Measurements from ENCODE around the gene ZC3H7A. TPM values are rescaled to one million over a fixed set of nuclear protein-coding genes. Genes with fewer than 3 reads are reported as not detected.

Gene ZC3H7A
- total and polyA plus RNA-seq, 5 donors from 2014 or later: 43.3 to 157 (median 48.4) TPM

DNA sequence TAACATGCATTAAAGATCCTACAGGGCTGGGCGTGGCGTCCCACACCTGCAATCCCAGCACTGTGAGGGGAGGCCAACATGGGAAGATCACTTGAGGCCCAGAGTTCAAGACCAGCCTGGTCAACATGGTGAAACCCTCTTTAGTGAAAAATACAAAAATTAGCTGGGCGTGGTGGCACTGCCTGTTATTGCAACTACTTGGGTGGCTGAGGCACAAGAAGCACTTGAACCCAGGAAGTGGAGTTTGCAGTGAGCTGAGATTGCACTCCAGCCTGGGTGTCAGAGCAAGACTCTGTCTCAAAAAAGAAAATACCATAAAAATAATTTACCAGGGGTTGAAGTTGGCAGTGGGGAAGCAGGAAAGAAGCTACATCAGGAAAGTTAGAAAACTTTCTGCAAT, 67.3 kb downstream of the ZC3H7A start:
- ATAC-seq (ENCODE audit: low read depth in 2 of 2) (no peak), DNase-seq (peak in 1 of 3 donors; percentile 68)
- Mint-ChIP-seq H3K27me3 (no peaks in the 10 kb centered on the region), H3K27ac (peak overlapping the region; percentile 73 to 86 (median 75)), H3K4me1 (peaks cover 53 to 78% (median 60%) of the 10 kb centered on the region in 4 donors), H3K9me3 (no peaks in the 10 kb centered on the region), H3K36me3 (peaks cover 59% of the 10 kb centered on the region), H3K4me3 (peak overlapping the region; percentile 43 to 84 (median 63))
- Histone ChIP-seq H3K36me3 (ENCODE audit: control insufficient read depth, insufficient read depth, low read length) (peaks cover 71% of the 10 kb centered on the region), H3K27me3 (ENCODE audit: control insufficient read depth, insufficient read depth, low read length) (no peaks in the 10 kb centered on the region), H3K4me3 (ENCODE audit: low read depth, low read length) (peak overlapping the region; percentile 37), H3K4me1 (ENCODE audit: control insufficient read depth, insufficient read depth, low read length, poor library complexity, severe bottlenecking) (peaks cover 52% of the 10 kb centered on the region), H3K27ac (ENCODE audit: insufficient read depth, low read length, poor library complexity, severe bottlenecking) (peak overlapping the region; percentile 58), H3K9me3 (ENCODE audit: control insufficient read depth in 2 of 2, low read length in 2 of 2) (no peaks in the 10 kb centered on the region)

DNA sequence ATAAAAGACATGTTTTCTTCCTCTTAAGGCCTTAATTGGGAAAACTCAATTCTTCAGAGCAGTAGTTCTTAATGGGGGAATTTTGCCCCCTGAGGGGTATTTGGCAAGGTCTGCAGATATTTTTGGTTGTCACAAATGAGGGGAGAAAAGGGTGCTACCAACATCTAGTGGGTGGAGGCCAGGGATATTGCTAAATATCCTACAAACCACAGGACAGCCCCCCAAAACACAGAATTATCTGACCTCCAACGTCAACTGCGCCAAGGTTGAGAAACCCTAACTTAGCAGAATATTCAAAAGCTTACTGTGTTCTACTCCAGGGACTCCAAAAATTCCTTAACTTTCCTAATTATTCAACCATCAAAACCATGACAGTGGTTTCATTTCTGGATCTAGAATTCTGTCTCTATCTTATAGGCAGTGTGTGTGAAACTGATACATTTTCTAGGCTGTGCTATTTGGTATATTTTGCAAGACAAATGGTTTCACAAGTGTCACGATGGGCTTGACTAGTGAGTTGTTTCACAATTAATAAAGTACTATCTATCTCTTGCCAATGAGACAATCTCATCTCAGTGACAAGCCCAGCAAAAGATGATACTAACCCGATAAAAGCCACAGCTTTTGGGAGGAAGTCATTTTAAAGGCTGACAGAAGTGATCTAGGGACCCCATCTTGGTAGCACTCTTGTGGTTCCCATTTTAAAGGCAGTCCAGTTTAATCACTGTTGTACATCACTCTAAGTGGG, 69.1 kb downstream of the ZC3H7A start:
- peak overlapping the region; percentile 58 for H3K27ac ChIP-seq (ENCODE audit: insufficient read depth, low read length, poor library complexity, severe bottlenecking)
- H3K27ac Mint-ChIP-seq: peak overlapping the region; percentile 79 to 87 (median 80)
- peaks cover 71% of the 10 kb centered on the region for H3K36me3 ChIP-seq (ENCODE audit: control insufficient read depth, insufficient read depth, low read length)
- no peaks in the 10 kb centered on the region for H3K9me3 Mint-ChIP-seq
- H3K27me3 Mint-ChIP-seq: no peaks in the 10 kb centered on the region
- H3K4me3 ChIP-seq (ENCODE audit: low read depth, low read length): peak overlapping the region; percentile 51
- ATAC-seq (ENCODE audit: low read depth in 2 of 2) (peak; percentile 34), DNase-seq (peak in 2 of 3 donors; percentile 17 to 68)
- peak overlapping the region; percentile 4 to 58 (median 48) for H3K4me3 Mint-ChIP-seq
- no peaks in the 10 kb centered on the region for H3K27me3 ChIP-seq (ENCODE audit: control insufficient read depth, insufficient read depth, low read length)
- peaks cover 39% of the 10 kb centered on the region for H3K4me1 ChIP-seq (ENCODE audit: control insufficient read depth, insufficient read depth, low read length, poor library complexity, severe bottlenecking)
- peaks cover 47 to 72% (median 60%) of the 10 kb centered on the region in 4 donors for H3K4me1 Mint-ChIP-seq
- H3K36me3 Mint-ChIP-seq: peaks cover 57% of the 10 kb centered on the region
- no peaks in the 10 kb centered on the region for H3K9me3 ChIP-seq (ENCODE audit: control insufficient read depth in 2 of 2, low read length in 2 of 2)

DNA sequence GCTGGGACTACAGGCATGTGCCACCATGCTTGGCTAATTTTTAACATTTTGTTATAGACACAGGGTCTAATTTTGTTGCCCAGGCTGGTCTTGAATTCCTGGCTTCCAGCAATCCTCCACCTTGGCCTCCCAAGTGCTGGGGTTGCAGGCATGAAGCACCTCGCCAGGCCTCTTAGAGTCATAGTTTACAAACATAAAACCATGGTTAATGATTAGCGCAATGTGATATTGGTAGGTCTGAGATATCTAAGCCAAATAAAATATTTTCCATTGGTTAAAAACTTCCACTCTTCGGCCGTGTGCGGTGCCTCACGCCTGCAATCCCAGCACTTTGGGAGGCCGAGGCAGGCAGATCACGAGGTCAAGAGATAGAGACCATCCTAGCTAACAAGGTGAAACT, 71.0 kb downstream of the ZC3H7A start:
- Mint-ChIP-seq H3K4me3 (no peak overlapping the region), H3K36me3 (peaks cover 54% of the 10 kb centered on the region), H3K27me3 (no peaks in the 10 kb centered on the region), H3K27ac (peak overlapping the region in 1 of 3 donors; percentile 49), H3K4me1 (peaks cover 44 to 63% (median 55%) of the 10 kb centered on the region in 4 donors), H3K9me3 (no peaks in the 10 kb centered on the region)
- Histone ChIP-seq H3K36me3 (ENCODE audit: control insufficient read depth, insufficient read depth, low read length) (peaks cover 69% of the 10 kb centered on the region), H3K4me1 (ENCODE audit: control insufficient read depth, insufficient read depth, low read length, poor library complexity, severe bottlenecking) (peaks cover 37% of the 10 kb centered on the region), H3K27me3 (ENCODE audit: control insufficient read depth, insufficient read depth, low read length) (no peaks in the 10 kb centered on the region), H3K4me3 (ENCODE audit: low read depth, low read length) (no peak overlapping the region), H3K27ac (ENCODE audit: insufficient read depth, low read length, poor library complexity, severe bottlenecking) (no peak overlapping the region), H3K9me3 (ENCODE audit: control insufficient read depth in 2 of 2, low read length in 2 of 2) (no peaks in the 10 kb centered on the region)
- DNase-seq (no peak), ATAC-seq (ENCODE audit: low read depth in 2 of 2) (no peak)

DNA sequence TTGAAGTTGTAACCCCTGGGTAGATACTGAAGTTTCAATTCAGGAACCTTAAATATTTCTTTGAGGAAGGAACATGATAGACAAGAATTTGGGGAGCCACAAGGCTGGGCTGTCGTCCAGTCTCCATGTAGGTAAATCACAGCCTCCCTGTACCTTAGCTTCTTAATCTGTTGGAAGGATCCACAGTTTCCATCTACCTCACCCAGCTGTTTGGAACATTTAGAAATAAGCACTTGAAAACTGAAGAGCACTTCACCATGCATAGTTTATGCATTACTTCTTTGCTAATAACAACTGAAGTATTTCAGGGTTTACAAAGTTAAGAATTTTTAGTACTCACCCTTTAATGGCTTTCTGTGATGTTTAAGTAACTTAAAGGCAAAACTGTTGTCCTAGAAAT, 71.6 kb downstream of the ZC3H7A start:
- no peaks in the 10 kb centered on the region for H3K27me3 ChIP-seq (ENCODE audit: control insufficient read depth, insufficient read depth, low read length)
- peaks cover 41 to 59% (median 51%) of the 10 kb centered on the region in 4 donors for H3K4me1 Mint-ChIP-seq
- H3K27me3 Mint-ChIP-seq: no peaks in the 10 kb centered on the region
- peaks cover 31% of the 10 kb centered on the region for H3K4me1 ChIP-seq (ENCODE audit: control insufficient read depth, insufficient read depth, low read length, poor library complexity, severe bottlenecking)
- ATAC-seq (ENCODE audit: low read depth in 2 of 2): no peak
- no peaks in the 10 kb centered on the region for H3K9me3 Mint-ChIP-seq
- H3K4me3 ChIP-seq (ENCODE audit: low read depth, low read length): no peak overlapping the region
- H3K27ac ChIP-seq (ENCODE audit: insufficient read depth, low read length, poor library complexity, severe bottlenecking): no peak overlapping the region
- peaks cover 51% of the 10 kb centered on the region for H3K36me3 Mint-ChIP-seq
- H3K27ac Mint-ChIP-seq: peak overlapping the region in 2 of 3 donors; percentile 26 to 40
- DNase-seq: no peak
- peaks cover 69% of the 10 kb centered on the region for H3K36me3 ChIP-seq (ENCODE audit: control insufficient read depth, insufficient read depth, low read length)
- no peaks in the 10 kb centered on the region for H3K9me3 ChIP-seq (ENCODE audit: control insufficient read depth in 2 of 2, low read length in 2 of 2)
- no peak overlapping the region for H3K4me3 Mint-ChIP-seq

DNA sequence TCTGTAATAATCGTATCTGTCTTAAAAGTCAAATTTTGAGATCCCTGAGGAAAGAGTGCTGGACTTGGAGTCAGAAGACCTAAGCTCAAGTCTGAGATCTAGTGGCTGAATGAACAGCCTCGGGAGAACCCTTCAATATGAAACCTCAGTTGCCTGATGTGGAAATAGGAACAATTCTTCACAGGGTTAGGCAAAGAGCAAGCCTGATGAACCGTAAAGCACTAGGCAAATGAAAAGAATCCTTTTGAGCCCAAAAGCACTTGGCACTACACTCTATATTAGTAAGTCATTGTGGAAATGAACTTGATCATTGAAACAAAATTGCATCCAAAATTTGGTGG, 74.6 kb downstream of the ZC3H7A start:
- ATAC-seq (ENCODE audit: low read depth in 2 of 2) (no peak), DNase-seq (no peak)
- H3K4me1 ChIP-seq (ENCODE audit: control insufficient read depth, insufficient read depth, low read length, poor library complexity, severe bottlenecking): peaks cover 2% of the 10 kb centered on the region
- no peaks in the 10 kb centered on the region for H3K27me3 ChIP-seq (ENCODE audit: control insufficient read depth, insufficient read depth, low read length)
- Mint-ChIP-seq H3K4me1 (peaks cover 34 to 48% (median 39%) of the 10 kb centered on the region in 4 donors), H3K36me3 (peaks cover 37% of the 10 kb centered on the region), H3K27me3 (no peaks in the 10 kb centered on the region), H3K4me3 (no peak overlapping the region), H3K27ac (peak overlapping the region; percentile 63 to 79 (median 70)), H3K9me3 (no peaks in the 10 kb centered on the region)
- peaks cover 79% of the 10 kb centered on the region for H3K36me3 ChIP-seq (ENCODE audit: control insufficient read depth, insufficient read depth, low read length)
- no peaks in the 10 kb centered on the region for H3K9me3 ChIP-seq (ENCODE audit: control insufficient read depth in 2 of 2, low read length in 2 of 2)
- H3K4me3 ChIP-seq (ENCODE audit: low read depth, low read length): no peak overlapping the region
- H3K27ac ChIP-seq (ENCODE audit: insufficient read depth, low read length, poor library complexity, severe bottlenecking): no peak overlapping the region

DNA sequence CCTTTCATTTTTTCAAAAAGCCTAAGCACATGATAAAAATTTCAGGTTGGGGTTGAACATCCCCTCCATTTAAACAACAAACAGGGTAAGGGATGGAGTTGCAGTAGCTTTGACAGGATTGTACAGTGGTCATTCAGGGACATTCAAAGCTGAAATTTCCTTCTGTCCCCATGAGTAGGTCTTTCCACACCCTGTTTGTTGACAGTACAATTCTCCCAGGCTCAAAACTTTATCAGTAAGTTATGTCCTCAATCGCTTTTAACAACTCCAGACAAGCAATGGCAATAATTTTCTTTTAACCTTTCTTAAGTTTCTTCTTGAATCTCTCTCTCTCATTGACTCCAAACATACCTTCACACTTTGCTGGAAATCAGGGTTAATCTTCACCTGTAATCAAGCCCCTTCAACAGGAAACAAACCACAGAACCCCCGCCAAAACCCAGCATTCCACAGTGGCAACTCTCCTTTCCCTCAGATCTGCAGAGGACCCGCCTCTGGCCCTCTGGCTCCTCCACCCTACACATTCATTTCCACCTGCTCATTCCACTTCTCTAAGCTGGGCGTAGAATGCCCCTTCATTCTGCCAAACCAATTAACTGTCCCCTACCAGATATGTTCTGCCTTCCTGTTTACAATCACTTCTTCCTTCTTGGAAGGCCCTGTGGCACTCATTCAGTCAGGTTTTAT, 75.1 kb downstream of the ZC3H7A start:
- Histone ChIP-seq H3K36me3 (ENCODE audit: control insufficient read depth, insufficient read depth, low read length) (peaks cover 79% of the 10 kb centered on the region), H3K9me3 (ENCODE audit: control insufficient read depth in 2 of 2, low read length in 2 of 2) (no peaks in the 10 kb centered on the region), H3K27ac (ENCODE audit: insufficient read depth, low read length, poor library complexity, severe bottlenecking) (no peak overlapping the region), H3K4me3 (ENCODE audit: low read depth, low read length) (no peak overlapping the region), H3K27me3 (ENCODE audit: control insufficient read depth, insufficient read depth, low read length) (no peaks in the 10 kb centered on the region), H3K4me1 (ENCODE audit: control insufficient read depth, insufficient read depth, low read length, poor library complexity, severe bottlenecking) (no peaks in the 10 kb centered on the region)
- ATAC-seq (ENCODE audit: low read depth in 2 of 2) (no peak), DNase-seq (no peak)
- Mint-ChIP-seq H3K27ac (peak overlapping the region; percentile 63 to 79 (median 70)), H3K4me3 (no peak overlapping the region), H3K9me3 (no peaks in the 10 kb centered on the region), H3K36me3 (peaks cover 37% of the 10 kb centered on the region), H3K4me1 (peaks cover 30 to 48% (median 40%) of the 10 kb centered on the region in 4 donors), H3K27me3 (no peaks in the 10 kb centered on the region)

DNA sequence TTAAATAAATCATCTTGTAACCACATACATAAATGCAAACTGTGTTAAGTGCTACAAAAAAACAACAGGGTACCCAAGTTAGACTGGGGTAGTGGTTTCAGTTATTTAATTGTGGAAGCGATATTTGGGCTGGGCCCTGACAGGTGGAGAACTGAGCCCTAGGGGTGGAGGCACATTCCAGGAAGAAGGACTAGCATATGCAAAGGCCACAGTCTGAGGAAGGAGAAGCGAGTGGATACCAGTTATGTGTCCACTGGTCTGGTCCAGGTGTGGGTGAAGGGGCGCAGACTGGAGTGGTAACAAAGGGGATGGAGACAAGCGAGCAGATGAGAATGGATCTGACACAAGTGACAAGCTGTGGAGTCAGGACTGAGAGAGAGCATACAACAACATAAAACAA, 77.3 kb downstream of the ZC3H7A start:
- Mint-ChIP-seq H3K9me3 (no peaks in the 10 kb centered on the region), H3K27ac (peak overlapping the region; percentile 4 to 44 (median 32)), H3K27me3 (no peaks in the 10 kb centered on the region), H3K36me3 (peaks cover 43% of the 10 kb centered on the region), H3K4me1 (peaks cover 33 to 52% (median 46%) of the 10 kb centered on the region in 4 donors), H3K4me3 (peak overlapping the region in 1 of 4 donors; percentile 47)
- no peaks in the 10 kb centered on the region for H3K4me1 ChIP-seq (ENCODE audit: control insufficient read depth, insufficient read depth, low read length, poor library complexity, severe bottlenecking)
- H3K27ac ChIP-seq (ENCODE audit: insufficient read depth, low read length, poor library complexity, severe bottlenecking): no peak overlapping the region
- no peak overlapping the region for H3K4me3 ChIP-seq (ENCODE audit: low read depth, low read length)
- ATAC-seq (ENCODE audit: low read depth in 2 of 2): no peak
- no peaks in the 10 kb centered on the region for H3K27me3 ChIP-seq (ENCODE audit: control insufficient read depth, insufficient read depth, low read length)
- H3K9me3 ChIP-seq (ENCODE audit: control insufficient read depth in 2 of 2, low read length in 2 of 2): no peaks in the 10 kb centered on the region
- peaks cover 70% of the 10 kb centered on the region for H3K36me3 ChIP-seq (ENCODE audit: control insufficient read depth, insufficient read depth, low read length)
- DNase-seq: no peak

All from CD4-positive, CD25-positive, alpha-beta regulatory T cell (primary cell).